ENCODE measurements around the gene R3HDML. TPM values are rescaled to one million over a fixed set of nuclear protein-coding genes. Genes with fewer than 3 reads are reported as not detected.

Gene R3HDML
- total and polyA plus RNA-seq, 2 of the 13 experiments (the other 11 are each of a cell fraction or from before 2014, with no cell fraction given): not detected

DNA sequence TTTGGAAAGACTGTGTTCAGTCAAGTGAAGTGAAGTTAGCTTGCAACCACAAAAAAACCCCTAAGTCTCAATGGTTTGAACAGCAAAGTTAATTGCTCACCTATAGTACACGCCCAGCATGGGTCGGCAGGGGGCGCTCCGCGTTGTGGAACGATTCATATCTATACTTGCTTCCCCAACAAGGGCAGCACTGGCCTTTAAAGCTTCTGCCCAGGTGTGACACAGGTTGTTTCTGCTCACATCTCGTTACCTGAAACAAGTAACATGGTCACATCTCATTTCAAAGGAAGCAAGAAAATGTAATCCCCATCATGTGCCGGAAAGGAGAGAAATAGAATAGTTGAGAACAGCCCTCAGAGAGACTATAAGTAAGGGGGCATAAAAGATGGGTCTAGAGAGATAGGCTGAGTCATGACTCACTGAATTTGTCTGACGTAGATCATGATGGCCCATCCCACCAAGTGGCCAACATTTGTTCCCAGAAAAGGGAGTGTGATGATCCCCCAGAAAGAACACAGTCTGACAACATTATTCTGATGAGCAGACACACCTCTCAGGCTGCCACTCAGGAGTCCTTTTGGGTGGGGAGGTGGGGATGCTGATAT is 47.7 kb downstream of the R3HDML start (continued):
- TF ChIP-seq ZNF775 (CRISPR knock-in tag; IDR thresholded peaks at IDR 0.05; ENCODE audit: borderline replicate concordance): no peak
- no peak for TF ChIP-seq KDM4B (CRISPR knock-in tag; IDR thresholded peaks at IDR 0.05)
- no peak for TF ChIP-seq ZNF17 (CRISPR knock-in tag; IDR thresholded peaks at IDR 0.05)
- peak; percentile 62; the same call in 1 of the 2 replicates for TF ChIP-seq HDAC2 (CRISPR knock-in tag; IDR thresholded peaks at IDR 0.05)
- no peak for TF ChIP-seq GTF2F1 (IDR thresholded peaks at IDR 0.05; ENCODE audit: low read length)
- TF ChIP-seq, protein P1, sequence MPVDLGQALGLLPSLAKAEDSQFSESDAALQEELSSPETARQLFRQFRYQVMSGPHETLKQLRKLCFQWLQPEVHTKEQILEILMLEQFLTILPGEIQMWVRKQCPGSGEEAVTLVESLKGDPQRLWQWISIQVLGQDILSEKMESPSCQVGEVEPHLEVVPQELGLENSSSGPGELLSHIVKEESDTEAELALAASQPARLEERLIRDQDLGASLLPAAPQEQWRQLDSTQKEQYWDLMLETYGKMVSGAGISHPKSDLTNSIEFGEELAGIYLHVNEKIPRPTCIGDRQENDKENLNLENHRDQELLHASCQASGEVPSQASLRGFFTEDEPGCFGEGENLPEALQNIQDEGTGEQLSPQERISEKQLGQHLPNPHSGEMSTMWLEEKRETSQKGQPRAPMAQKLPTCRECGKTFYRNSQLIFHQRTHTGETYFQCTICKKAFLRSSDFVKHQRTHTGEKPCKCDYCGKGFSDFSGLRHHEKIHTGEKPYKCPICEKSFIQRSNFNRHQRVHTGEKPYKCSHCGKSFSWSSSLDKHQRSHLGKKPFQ (CRISPR knock-in tag; IDR thresholded peaks at IDR 0.05; ENCODE audit: insufficient replicate concordance): no peak
- no peak for TF ChIP-seq ZNF354B (CRISPR knock-in tag; IDR thresholded peaks at IDR 0.05)
- no peak for TF ChIP-seq KDM6A (CRISPR knock-in tag; IDR thresholded peaks at IDR 0.05; ENCODE audit: low read depth)
- TF ChIP-seq PLRG1 (conservative IDR thresholded peaks at IDR 0.05): no peak
- TF ChIP-seq, protein P2, sequence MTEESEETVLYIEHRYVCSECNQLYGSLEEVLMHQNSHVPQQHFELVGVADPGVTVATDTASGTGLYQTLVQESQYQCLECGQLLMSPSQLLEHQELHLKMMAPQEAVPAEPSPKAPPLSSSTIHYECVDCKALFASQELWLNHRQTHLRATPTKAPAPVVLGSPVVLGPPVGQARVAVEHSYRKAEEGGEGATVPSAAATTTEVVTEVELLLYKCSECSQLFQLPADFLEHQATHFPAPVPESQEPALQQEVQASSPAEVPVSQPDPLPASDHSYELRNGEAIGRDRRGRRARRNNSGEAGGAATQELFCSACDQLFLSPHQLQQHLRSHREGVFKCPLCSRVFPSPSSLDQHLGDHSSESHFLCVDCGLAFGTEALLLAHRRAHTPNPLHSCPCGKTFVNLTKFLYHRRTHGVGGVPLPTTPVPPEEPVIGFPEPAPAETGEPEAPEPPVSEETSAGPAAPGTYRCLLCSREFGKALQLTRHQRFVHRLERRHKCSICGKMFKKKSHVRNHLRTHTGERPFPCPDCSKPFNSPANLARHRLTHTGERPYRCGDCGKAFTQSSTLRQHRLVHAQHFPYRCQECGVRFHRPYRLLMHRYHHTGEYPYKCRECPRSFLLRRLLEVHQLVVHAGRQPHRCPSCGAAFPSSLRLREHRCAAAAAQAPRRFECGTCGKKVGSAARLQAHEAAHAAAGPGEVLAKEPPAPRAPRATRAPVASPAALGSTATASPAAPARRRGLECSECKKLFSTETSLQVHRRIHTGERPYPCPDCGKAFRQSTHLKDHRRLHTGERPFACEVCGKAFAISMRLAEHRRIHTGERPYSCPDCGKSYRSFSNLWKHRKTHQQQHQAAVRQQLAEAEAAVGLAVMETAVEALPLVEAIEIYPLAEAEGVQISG (CRISPR knock-in tag; IDR thresholded peaks at IDR 0.05): peak; percentile 49; the same call in 1 of the 2 replicates
- no peak for TF ChIP-seq SP1 (IDR thresholded peaks at IDR 0.05)
- 0 out of 2 replicates have a peak, but pooled peaks have one; percentile 31 for TF ChIP-seq SP1 (CRISPR knock-in tag; IDR thresholded peaks at IDR 0.05)
- no peak for TF ChIP-seq ZNF317 (CRISPR knock-in tag; IDR thresholded peaks at IDR 0.05)
- 0 out of 2 replicates have a peak, but pooled peaks have one; percentile 39 for TF ChIP-seq HDAC1 (CRISPR knock-in tag; IDR thresholded peaks at IDR 0.05)
- no peak for TF ChIP-seq ZNF225 (CRISPR knock-in tag; IDR thresholded peaks at IDR 0.05)
- peak; percentile 59; the same call in 1 of the 2 replicates for TF ChIP-seq CREB1 (IDR thresholded peaks at IDR 0.05)
- peak; percentile 40; the same call in 1 of the 2 replicates for TF ChIP-seq CREB1 (CRISPR knock-in tag; IDR thresholded peaks at IDR 0.05)
- TF ChIP-seq, protein P3, sequence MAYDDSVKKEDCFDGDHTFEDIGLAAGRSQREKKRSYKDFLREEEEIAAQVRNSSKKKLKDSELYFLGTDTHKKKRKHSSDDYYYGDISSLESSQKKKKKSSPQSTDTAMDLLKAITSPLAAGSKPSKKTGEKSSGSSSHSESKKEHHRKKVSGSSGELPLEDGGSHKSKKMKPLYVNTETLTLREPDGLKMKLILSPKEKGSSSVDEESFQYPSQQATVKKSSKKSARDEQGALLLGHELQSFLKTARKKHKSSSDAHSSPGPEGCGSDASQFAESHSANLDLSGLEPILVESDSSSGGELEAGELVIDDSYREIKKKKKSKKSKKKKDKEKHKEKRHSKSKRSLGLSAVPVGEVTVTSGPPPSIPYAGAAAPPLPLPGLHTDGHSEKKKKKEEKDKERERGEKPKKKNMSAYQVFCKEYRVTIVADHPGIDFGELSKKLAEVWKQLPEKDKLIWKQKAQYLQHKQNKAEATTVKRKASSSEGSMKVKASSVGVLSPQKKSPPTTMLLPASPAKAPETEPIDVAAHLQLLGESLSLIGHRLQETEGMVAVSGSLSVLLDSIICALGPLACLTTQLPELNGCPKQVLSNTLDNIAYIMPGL (CRISPR knock-in tag; IDR thresholded peaks at IDR 0.05; ENCODE audit: borderline replicate concordance in 1 of 2, low read depth in 1 of 2): peak; percentile 35 to 75; a peak in 2 of 4 replicates
- TF ChIP-seq PPARG (CRISPR knock-in tag; conservative IDR thresholded peaks at IDR 0.05): peak; percentile 63; the same call in 1 of the 2 replicates
- TF ChIP-seq, protein P4, sequence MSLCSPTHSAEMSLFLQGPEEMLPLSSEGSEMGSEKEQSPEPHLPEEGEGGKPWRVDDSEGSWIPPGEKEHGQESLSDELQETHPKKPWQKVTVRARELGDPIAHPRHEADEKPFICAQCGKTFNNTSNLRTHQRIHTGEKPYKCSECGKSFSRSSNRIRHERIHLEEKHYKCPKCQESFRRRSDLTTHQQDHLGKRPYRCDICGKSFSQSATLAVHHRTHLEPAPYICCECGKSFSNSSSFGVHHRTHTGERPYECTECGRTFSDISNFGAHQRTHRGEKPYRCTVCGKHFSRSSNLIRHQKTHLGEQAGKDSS (CRISPR knock-in tag; IDR thresholded peaks at IDR 0.05; ENCODE audit: borderline replicate concordance, low read depth): peak; percentile 56; the same call in 1 of the 2 replicates
- TF ChIP-seq MATR3 (CRISPR knock-in tag; IDR thresholded peaks at IDR 0.05): no peak
- TF ChIP-seq HMG20A (CRISPR knock-in tag; IDR thresholded peaks at IDR 0.05; ENCODE audit: borderline replicate concordance): 0 out of 2 replicates have a peak, but pooled peaks have one; percentile 30
- TF ChIP-seq ZNF549 (CRISPR knock-in tag; IDR thresholded peaks at IDR 0.05): no peak
- peak; percentile 38; the same call in 1 of the 2 replicates for TF ChIP-seq FOXO1 (CRISPR knock-in tag; IDR thresholded peaks at IDR 0.05)
- TF ChIP-seq GATAD2A (CRISPR knock-in tag; IDR thresholded peaks at IDR 0.05): peak; percentile 71
- no peak for TF ChIP-seq ZNF460 (CRISPR knock-in tag; IDR thresholded peaks at IDR 0.05; ENCODE audit: borderline replicate concordance)
- no peak for TF ChIP-seq HHEX (CRISPR knock-in tag; IDR thresholded peaks at IDR 0.05)

Data from HepG2 (cell line).